GM21529 (cell line): ENCODE measurements around the gene SDK2.
"Not testable (repeated sequence)": the region's sequence is repeated elsewhere in the genome, so short reads cannot be mapped to it uniquely, and the experiment has no call there.

Experiments used
- ATAC-seq: cut with Tn5 transposase; IDR thresholded peaks from one replicate; pipeline ENCODE4 v1.9.1; 2021; ENCODE audit not compliant: unreplicated experiment

The SDK2 gene

DNA sequence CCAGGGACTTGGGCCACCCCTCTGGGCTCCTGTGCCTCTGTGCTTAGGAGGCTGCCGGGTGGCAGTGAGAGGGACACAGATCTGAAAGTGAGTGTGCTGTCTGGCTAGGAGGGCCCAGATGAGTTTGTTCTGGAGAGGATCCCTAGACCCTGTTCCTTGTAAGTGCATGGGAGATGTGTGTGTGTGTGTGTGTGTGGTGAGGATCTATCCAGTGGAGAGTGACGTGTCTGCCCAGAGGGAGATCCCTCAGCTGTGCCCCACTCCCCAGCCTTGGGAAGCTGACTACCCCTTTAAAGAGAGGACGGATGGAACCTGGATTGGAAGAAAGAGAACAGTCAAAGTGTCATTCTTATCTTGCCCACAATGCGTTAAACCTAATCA, 306.9 kb downstream of the SDK2 start:
- no peak for ATAC-seq

- no peak for ATAC-seq
These were observed 307.6 kb downstream of the SDK2 start for GRCh38 chr17:73336408-73337329.

DNA sequence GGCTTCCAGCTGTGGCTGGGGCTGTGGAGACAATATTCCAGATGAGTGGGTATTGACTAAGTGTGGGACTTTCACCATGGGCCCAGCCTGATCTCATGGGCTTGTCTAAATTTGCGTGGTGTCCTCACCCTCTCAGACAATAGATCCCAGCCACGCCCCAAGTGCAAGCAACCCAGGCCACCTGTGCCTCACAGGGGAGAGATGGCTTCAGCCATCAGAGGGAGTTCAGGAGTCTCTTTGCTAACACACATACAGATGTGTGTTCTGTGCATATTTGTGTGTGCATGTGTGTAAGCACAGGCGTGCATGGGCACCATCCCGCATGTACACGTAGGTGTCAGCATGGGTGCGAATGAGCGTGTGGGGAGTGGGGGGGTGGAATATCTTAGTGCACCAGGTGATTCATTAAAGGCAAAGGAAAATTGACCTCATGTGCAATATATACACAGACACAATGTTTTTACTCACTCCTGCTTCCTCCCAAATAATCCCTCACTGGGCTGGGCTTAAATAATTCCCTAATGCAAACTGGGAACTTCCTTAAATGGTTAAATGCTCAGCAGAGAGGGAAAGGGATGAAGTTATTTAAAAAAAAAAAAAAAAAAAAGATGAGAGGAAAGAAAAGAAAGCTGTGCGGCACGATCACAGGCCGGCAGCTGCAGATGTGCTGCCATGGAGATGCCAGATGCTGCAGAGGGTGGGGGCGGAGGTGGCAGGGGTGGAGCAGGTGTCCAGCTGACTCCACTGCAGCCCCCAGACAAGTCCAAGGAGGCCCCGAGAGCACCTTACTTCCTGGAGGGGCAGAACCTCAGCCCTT, 308.4 kb downstream of the SDK2 start:
- no peak for ATAC-seq

DNA sequence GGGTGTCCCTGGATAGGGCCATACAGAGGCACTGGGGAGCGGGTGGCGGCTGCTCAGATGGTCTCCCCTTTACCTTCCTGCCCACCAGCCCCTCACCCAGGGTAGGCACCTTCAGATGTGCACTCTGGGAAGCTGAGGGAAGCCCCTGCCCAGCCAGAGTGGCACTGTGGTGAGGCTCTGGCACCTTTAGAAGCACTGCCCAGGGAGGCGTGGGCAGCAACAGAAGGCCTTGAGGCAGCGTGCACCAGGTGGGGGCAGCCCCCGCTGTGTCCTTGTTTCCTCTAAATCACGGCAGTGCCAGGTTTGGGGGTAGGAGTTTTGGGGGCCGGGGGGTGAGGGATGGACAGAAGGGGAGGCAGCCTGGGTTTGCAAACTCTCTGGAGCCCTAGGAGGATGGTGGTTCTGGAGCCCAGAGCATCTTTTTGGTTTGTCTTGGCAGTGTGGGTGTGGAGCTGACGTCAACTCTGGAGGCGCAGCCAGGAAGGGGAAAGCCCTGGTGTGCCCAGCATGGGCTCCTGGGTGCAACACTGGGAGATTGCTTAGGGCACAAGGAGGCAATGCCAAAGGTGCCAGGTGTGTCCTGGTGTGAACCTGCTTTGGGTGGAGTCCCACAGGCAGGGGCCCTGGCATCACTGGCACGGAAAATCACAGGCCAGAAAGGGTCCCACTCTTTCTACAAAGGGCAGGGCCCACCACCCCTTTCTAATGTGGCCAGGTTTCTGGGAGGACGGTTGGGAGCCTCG, 309.3 kb downstream of the SDK2 start:
- ATAC-seq, result no peak

DNA sequence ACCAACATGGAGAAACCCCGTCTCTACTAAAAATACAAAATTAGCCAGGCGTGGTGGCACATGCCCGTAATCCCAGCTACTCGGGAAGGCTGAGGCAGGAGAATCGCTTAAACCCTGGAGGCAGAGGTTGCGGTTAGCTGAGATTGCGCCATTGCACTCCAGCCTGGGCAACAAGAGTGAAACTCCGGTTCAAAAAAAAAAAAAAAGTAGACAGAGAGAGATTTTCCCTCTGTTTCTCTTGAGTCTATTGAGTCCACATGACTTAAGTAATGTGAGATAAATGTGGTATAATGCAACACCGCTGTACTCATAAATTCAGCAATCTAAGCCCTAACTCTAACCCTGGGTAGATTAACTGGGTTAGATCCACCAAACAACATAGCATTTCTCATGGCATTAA, 310.8 kb downstream of the SDK2 start:
- ATAC-seq, result not testable (repeated sequence)

- no peak for ATAC-seq
These were observed 313.2 kb downstream of the SDK2 start for GRCh38 chr17:73331060-73331459.

GRCh38 chr17:73327676-73328075, 316.6 kb downstream of the SDK2 start:
- no peak for ATAC-seq

DNA sequence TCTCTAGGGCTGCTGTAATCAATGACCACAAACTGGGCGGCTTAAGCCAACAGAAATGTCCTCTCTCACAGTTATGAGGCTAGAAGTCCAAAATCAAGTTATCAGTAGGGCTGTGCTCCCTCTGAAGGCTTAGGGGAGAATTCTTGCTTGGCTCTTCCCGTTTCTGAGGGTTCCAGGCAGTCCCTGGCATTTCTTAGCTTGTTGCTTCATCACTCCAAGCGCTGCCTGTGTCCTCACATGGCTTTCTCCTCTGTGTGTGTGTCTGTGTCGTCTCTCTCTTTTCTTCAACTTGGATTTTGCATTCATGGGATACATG, 318.8 kb downstream of the SDK2 start:
- no peak for ATAC-seq

- no peak for ATAC-seq
These were observed 319.3 kb downstream of the SDK2 start for GRCh38 chr17:73324711-73325526.

- no peak for ATAC-seq
These were observed 320.1 kb downstream of the SDK2 start for GRCh38 chr17:73324160-73324475.

DNA sequence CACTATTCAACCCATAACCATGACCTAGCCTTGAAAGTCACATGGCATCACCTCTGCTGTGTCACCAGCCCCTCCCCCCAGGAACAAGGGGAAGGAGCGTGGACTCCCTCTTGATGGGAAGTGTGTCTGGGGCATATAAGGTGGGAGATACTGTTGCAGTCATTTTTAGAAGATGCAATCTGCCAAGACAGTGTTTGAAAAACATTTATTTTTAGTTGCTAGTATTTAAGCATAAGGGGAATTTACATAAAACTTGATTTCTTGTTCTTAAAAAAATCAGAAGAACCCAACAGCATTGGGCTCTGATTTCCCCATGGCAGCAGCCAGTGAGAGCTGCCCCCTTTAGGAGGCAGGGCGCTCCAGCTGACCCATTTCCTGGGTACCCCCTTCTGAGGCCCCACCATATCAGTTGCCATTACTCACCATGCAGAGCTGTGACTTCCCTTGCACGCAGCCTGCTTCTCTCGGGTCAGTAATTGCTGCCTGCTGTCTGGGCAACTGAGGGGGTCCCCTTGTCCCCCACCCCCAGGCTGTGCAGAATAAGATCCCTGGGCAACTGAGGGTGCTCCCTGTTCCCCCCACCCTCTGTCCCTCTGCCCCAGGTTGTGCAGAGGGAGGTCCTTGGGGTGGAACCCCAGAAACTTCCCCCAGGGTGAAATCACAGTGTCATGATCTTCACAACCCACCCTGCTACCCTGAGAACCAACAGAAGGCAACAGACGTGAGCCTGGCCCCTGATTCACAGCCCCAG, 320.7 kb downstream of the SDK2 start:
- ATAC-seq, result no peak

- no peak for ATAC-seq
These were observed 323.5 kb downstream of the SDK2 start for GRCh38 chr17:73320601-73321264.

- no peak for ATAC-seq
These were observed 324.5 kb downstream of the SDK2 start for GRCh38 chr17:73319766-73320165.

- ATAC-seq, result no peak
These were observed 325.4 kb downstream of the SDK2 start for GRCh38 chr17:73318836-73319235.

GRCh38 chr17:73318427-73318813, 325.8 kb downstream of the SDK2 start:
- no peak for ATAC-seq

DNA sequence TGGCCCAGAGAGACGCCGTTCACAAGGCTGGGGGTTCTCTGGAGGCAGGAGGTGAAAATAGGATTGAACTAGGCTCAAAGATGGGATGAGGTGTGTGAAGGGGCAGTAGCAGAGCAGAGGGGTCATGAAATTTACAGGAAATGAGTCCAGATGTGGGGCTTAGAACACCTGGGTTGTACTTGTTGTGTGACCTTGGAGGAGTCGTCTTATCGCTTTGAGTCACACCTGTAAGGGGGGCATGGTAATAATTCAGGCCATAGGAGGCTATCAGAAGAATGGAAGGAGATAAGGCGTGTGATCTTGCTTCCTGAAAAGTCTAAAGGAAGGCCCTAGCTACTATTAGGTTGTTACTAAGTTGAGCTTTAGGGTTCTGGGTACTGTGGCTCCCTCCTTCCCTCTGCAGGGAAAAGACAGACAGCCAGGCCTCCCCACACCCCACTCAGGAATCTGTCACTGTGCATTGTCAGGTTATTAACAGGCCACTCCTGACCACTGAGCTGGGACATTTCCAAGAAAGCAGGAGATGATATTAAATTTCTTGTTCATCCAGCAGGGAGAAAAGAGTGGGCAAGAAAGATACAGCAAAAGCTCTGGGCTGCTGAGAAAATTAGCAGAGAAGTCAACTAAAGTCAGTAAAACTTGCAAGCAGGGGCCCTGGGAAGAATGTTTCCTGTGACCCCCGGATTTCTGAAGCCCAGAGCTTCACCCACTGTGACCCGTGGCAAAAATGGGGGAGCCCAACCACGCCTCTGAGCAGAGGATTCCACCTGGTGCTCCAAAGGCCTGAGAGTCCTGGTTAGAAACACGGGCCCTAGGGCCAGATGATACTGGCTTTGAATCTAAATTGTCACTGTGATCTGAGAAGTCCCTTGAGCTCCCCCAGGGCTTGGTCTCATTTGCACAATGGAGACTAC, 326.5 kb downstream of the SDK2 start:
- no peak for ATAC-seq

DNA sequence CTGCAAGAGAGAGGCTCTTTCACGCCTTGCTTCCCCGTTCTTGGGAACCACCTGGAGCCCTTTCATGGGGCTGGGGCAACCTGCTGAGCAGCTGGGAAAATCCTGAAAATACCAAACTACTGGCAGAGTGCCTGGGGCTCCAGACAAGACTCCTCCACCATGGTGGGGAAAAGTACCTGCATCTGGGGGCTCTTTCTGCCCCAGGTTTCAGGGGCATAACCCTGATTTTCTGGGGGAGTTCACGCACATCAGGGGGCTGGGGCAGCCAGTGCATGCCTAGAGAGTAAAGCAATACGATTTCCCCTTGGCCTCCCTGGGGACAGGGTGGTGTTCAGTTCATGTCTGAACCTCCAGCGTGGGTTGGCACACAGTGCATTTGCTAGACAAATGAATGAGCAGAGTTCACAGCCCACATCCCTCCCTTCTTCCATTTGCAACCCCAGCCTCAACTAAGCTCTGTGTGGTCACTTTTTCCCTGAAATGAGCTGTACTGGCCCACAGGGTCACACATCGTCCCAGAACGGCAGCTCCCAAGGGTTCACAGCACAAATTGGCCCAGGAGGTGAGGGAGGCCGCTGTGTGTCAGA, 327.2 kb downstream of the SDK2 start:
- ATAC-seq, result peak; percentile 63

DNA sequence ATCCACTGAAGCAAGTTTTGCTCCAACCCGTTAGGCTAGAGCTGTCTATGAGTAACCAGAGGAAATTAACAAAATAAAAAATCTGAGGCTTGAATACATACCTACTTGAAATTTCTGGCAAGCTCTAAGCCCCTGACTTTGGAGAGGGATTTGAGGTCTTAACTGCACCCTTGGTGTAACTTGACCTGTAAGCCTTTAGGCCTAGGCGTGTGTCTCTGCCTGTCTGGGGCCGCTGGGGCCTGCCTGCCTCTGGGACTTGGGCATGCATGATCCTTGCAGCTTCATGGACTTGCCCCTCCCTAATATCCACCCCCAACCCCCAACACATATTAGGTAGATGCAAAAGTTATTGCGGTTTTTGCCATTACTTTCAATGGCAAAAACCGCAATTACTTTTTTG, 328.8 kb downstream of the SDK2 start:
- ATAC-seq, result no peak
